Activated T-cell treated with anti-CD3 and anti-CD28 coated beads, Interleukin-2, amount 50 U/mL, for 72 hours (primary cell): Measurements from ENCODE around the gene ARHGEF40. TPM values are rescaled to one million over a fixed set of nuclear protein-coding genes. Genes with fewer than 3 reads are reported as not detected.

Experiments used
- ATAC-seq, 2 donors: fragments of 150-1000 bp; cut with Tn5 transposase; replicated peaks in 1 of 2; 2 replicates each; pipeline ENCODE4 v1.10.0; 2021; ENCODE audit warnings: moderate library complexity in 2 of 2, mild to moderate bottlenecking in 1 of 2
- DNase-seq, 2 donors: peaks; one replicate each; pipeline ENCODE4 v3.0.0; 2021 to 2022; ENCODE audit warnings: mixed read lengths in 1 of 2
- H3K27ac Mint-ChIP-seq: one replicate; pipeline ENCODE4 v1.8.0; 2022; ENCODE audit warnings: mild to moderate bottlenecking, moderate library complexity, mixed read lengths
- H3K27me3 Mint-ChIP-seq: one replicate; pipeline ENCODE4 v1.8.0; 2022; ENCODE audit warnings: low read depth, mixed read lengths
- H3K36me3 Mint-ChIP-seq, 2 donors: one replicate each; pipeline ENCODE4 v1.8.0; 2022; ENCODE audit warnings: mixed read lengths in 2 of 2, mild to moderate bottlenecking in 1 of 2; ENCODE audit not compliant: insufficient read depth in 2 of 2
- H3K4me1 Mint-ChIP-seq: one replicate; pipeline ENCODE4 v1.8.0; 2022; ENCODE audit warnings: low read depth, mixed read lengths
- H3K4me3 Mint-ChIP-seq, 2 donors: one replicate each; pipeline ENCODE4 v1.8.0; 2022; ENCODE audit warnings: mild to moderate bottlenecking in 2 of 2, mixed read lengths in 2 of 2, moderate library complexity in 2 of 2
- H3K9me3 Mint-ChIP-seq, 2 donors: one replicate each; pipeline ENCODE4 v1.8.0; 2022; ENCODE audit warnings: mixed read lengths in 2 of 2
- total RNA-seq, 2 donors: library from RNA; stranded (reverse); gene quantifications; one replicate each; pipeline ENCODE4 v1.2.3, GENCODE V29; 2022

The ARHGEF40 gene
- total RNA-seq, 2 donors from 2014 or later, result 0.26 to 0.37 TPM

- DNase-seq, result no peak
- Mint-ChIP-seq H3K4me1 (peaks cover 54% of the 10 kb centered on the region), H3K27me3 (peaks cover 6% of the 10 kb centered on the region), H3K4me3 (peak overlapping the region; percentile 90 to 94), H3K9me3 (no peaks in the 10 kb centered on the region), H3K36me3 (peaks cover 0 to 2% of the 10 kb centered on the region in 2 donors), H3K27ac (peak overlapping the region; percentile 49)
- no peak for ATAC-seq
Observed at GRCh38 chr14:21102521-21103410, 32.7 kb downstream of the ARHGEF40 start.

GRCh38 chr14:21103411-21103709 is 33.3 kb downstream of the ARHGEF40 start:
- H3K4me3 Mint-ChIP-seq, result peak overlapping the region; percentile 90 to 94
- peaks cover 54% of the 10 kb centered on the region for H3K4me1 Mint-ChIP-seq
- DNase-seq, result no peak
- H3K27ac Mint-ChIP-seq, result peak overlapping the region; percentile 49
- ATAC-seq, result no peak
- no peaks in the 10 kb centered on the region for H3K9me3 Mint-ChIP-seq
- H3K27me3 Mint-ChIP-seq, result peaks cover 6% of the 10 kb centered on the region
- H3K36me3 Mint-ChIP-seq, result peaks cover 0 to 2% of the 10 kb centered on the region in 2 donors

GRCh38 chr14:21103710-21104447 is 33.8 kb downstream of the ARHGEF40 start:
- peak overlapping the region; percentile 90 to 94 for H3K4me3 Mint-ChIP-seq
- H3K27ac Mint-ChIP-seq, result peak overlapping the region; percentile 49
- peaks cover 0 to 1% of the 10 kb centered on the region in 2 donors for H3K36me3 Mint-ChIP-seq
- H3K9me3 Mint-ChIP-seq, result no peaks in the 10 kb centered on the region
- ATAC-seq, result peak; percentile 88 to 89
- DNase-seq, result peak; percentile 94 to 96
- peaks cover 6% of the 10 kb centered on the region for H3K27me3 Mint-ChIP-seq
- peaks cover 52% of the 10 kb centered on the region for H3K4me1 Mint-ChIP-seq

- Mint-ChIP-seq H3K36me3 (no peaks in the 10 kb centered on the region), H3K4me1 (peaks cover 51% of the 10 kb centered on the region), H3K27ac (peak overlapping the region; percentile 49), H3K27me3 (peaks cover 1% of the 10 kb centered on the region), H3K4me3 (peak overlapping the region; percentile 90 to 94), H3K9me3 (no peaks in the 10 kb centered on the region)
- peak; percentile 66 to 67 for DNase-seq
- ATAC-seq, result peak; percentile 36 to 38
Observed at GRCh38 chr14:21104448-21105060, 34.5 kb downstream of the ARHGEF40 start.

GRCh38 chr14:21105095-21105494 is 35.0 kb downstream of the ARHGEF40 start:
- DNase-seq (no peak), ATAC-seq (no peak)
- no peaks in the 10 kb centered on the region for H3K9me3 Mint-ChIP-seq
- no peaks in the 10 kb centered on the region for H3K36me3 Mint-ChIP-seq
- no peaks in the 10 kb centered on the region for H3K27me3 Mint-ChIP-seq
- no peak overlapping the region for H3K27ac Mint-ChIP-seq
- peak overlapping the region; percentile 90 to 94 for H3K4me3 Mint-ChIP-seq
- H3K4me1 Mint-ChIP-seq, result peaks cover 55% of the 10 kb centered on the region

- Mint-ChIP-seq H3K36me3 (no peaks in the 10 kb centered on the region), H3K4me1 (peaks cover 59% of the 10 kb centered on the region), H3K4me3 (no peak overlapping the region), H3K9me3 (no peaks in the 10 kb centered on the region), H3K27ac (no peak overlapping the region), H3K27me3 (no peaks in the 10 kb centered on the region)
- ATAC-seq (no peak), DNase-seq (no peak)
Observed at GRCh38 chr14:21106176-21106497, 36.0 kb downstream of the ARHGEF40 start.

GRCh38 chr14:21106498-21107282 is 36.6 kb downstream of the ARHGEF40 start:
- DNase-seq, result peak; percentile 81 to 82
- H3K27ac Mint-ChIP-seq, result peak overlapping the region; percentile 27
- no peaks in the 10 kb centered on the region for H3K36me3 Mint-ChIP-seq
- ATAC-seq, result no peak
- peaks cover 54% of the 10 kb centered on the region for H3K4me1 Mint-ChIP-seq
- no peaks in the 10 kb centered on the region for H3K9me3 Mint-ChIP-seq
- peak overlapping the region in 1 of 2 donors; percentile 41 for H3K4me3 Mint-ChIP-seq
- no peaks in the 10 kb centered on the region for H3K27me3 Mint-ChIP-seq

GRCh38 chr14:21107283-21107800 is 37.2 kb downstream of the ARHGEF40 start:
- Mint-ChIP-seq H3K4me1 (peaks cover 47% of the 10 kb centered on the region), H3K27ac (no peak overlapping the region), H3K36me3 (no peaks in the 10 kb centered on the region), H3K27me3 (no peaks in the 10 kb centered on the region), H3K9me3 (no peaks in the 10 kb centered on the region), H3K4me3 (no peak overlapping the region)
- no peak for DNase-seq
- ATAC-seq, result no peak

GRCh38 chr14:21108791-21109190 is 38.7 kb downstream of the ARHGEF40 start:
- ATAC-seq, result no peak
- H3K4me3 Mint-ChIP-seq, result no peak overlapping the region
- DNase-seq, result no peak
- peaks cover 34% of the 10 kb centered on the region for H3K4me1 Mint-ChIP-seq
- no peaks in the 10 kb centered on the region for H3K9me3 Mint-ChIP-seq
- no peaks in the 10 kb centered on the region for H3K27me3 Mint-ChIP-seq
- no peaks in the 10 kb centered on the region for H3K36me3 Mint-ChIP-seq
- no peak overlapping the region for H3K27ac Mint-ChIP-seq

GRCh38 chr14:21109377-21110138 is 39.5 kb downstream of the ARHGEF40 start:
- Mint-ChIP-seq H3K4me1 (peaks cover 32% of the 10 kb centered on the region), H3K9me3 (no peaks in the 10 kb centered on the region), H3K4me3 (peak overlapping the region; percentile 43 to 74), H3K27ac (peak overlapping the region; percentile 10), H3K27me3 (no peaks in the 10 kb centered on the region), H3K36me3 (no peaks in the 10 kb centered on the region)
- ATAC-seq, result peak; percentile 96 to 97
- peak; percentile 79 to 81 for DNase-seq

- peaks cover 19% of the 10 kb centered on the region for H3K4me1 Mint-ChIP-seq
- H3K27me3 Mint-ChIP-seq, result no peaks in the 10 kb centered on the region
- H3K27ac Mint-ChIP-seq, result peak overlapping the region; percentile 15
- no peaks in the 10 kb centered on the region for H3K36me3 Mint-ChIP-seq
- no peaks in the 10 kb centered on the region for H3K9me3 Mint-ChIP-seq
- ATAC-seq, result no peak
- no peak overlapping the region for H3K4me3 Mint-ChIP-seq
- no peak for DNase-seq
Observed at GRCh38 chr14:21112255-21112654, 42.2 kb downstream of the ARHGEF40 start.

- no peaks in the 10 kb centered on the region for H3K36me3 Mint-ChIP-seq
- H3K4me3 Mint-ChIP-seq, result no peak overlapping the region
Observed at GRCh38 chr14:21113369-21113768, 43.3 kb downstream of the ARHGEF40 start.

More at GRCh38 chr14:21113369-21113768, 43.3 kb downstream of the ARHGEF40 start:
- no peak overlapping the region for H3K27ac Mint-ChIP-seq
- no peak for DNase-seq
- H3K4me1 Mint-ChIP-seq, result peaks cover 19% of the 10 kb centered on the region
- H3K27me3 Mint-ChIP-seq, result no peaks in the 10 kb centered on the region
- no peaks in the 10 kb centered on the region for H3K9me3 Mint-ChIP-seq
- no peak for ATAC-seq
